ENCODE data around the gene ZNF829.

ZNF829 gene

GRCh38 chr19:36915992-36916830 lies at the start of gene ZNF829, which contains the start of gene ZNF568:
Gene ZNF829, minus strand, starts transcription at chr19:36916291. Its CDS starts 1,124 bp downstream, at chr19:36915167.
Gene ZNF568, plus strand, starts transcription at chr19:36916332. Its CDS starts 6,439 bp downstream, at chr19:36922771.
- no peak within 1 kb of the TSS for H3K27ac ChIP-seq (ENCODE audit: low read depth, low read length)
- H3K27me3 ChIP-seq (ENCODE audit: control insufficient read depth, low read length): no peaks in the 10 kb centered on the region
- peaks cover 2% of the 10 kb centered on the region; the same call in 1 of the 2 replicates for H3K4me1 ChIP-seq (ENCODE audit: control insufficient read depth, low read length)
- peaks cover 24% of the 10 kb centered on the region; the same call in 1 of the 2 replicates for H3K9me3 ChIP-seq (ENCODE audit: control insufficient read depth, insufficient read depth, low read length)
- H3K4me2 ChIP-seq (ENCODE audit: low read length): peak within 1 kb of the TSS; percentile 34
- TF ChIP-seq, protein P1, sequence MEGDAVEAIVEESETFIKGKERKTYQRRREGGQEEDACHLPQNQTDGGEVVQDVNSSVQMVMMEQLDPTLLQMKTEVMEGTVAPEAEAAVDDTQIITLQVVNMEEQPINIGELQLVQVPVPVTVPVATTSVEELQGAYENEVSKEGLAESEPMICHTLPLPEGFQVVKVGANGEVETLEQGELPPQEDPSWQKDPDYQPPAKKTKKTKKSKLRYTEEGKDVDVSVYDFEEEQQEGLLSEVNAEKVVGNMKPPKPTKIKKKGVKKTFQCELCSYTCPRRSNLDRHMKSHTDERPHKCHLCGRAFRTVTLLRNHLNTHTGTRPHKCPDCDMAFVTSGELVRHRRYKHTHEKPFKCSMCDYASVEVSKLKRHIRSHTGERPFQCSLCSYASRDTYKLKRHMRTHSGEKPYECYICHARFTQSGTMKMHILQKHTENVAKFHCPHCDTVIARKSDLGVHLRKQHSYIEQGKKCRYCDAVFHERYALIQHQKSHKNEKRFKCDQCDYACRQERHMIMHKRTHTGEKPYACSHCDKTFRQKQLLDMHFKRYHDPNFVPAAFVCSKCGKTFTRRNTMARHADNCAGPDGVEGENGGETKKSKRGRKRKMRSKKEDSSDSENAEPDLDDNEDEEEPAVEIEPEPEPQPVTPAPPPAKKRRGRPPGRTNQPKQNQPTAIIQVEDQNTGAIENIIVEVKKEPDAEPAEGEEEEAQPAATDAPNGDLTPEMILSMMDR (IDR thresholded peaks at IDR 0.05; ENCODE audit: low read depth, low read length, poor library complexity, severe bottlenecking): peak; percentile 52
- no peak for TF ChIP-seq EZH2phosphoT487 (IDR thresholded peaks at IDR 0.05; ENCODE audit: borderline replicate concordance, low read length)
- no peaks in the 10 kb centered on the region for H4K20me1 ChIP-seq (ENCODE audit: control insufficient read depth, insufficient read depth, low read depth, low read length)
- H3K9me2 ChIP-seq (replicated peaks; ENCODE audit: control insufficient read depth, low read length): no peaks in the 10 kb centered on the region
- H3K4me3 ChIP-seq (ENCODE audit: low read length): peak within 1 kb of the TSS; percentile 46
- H3F3A ChIP-seq (ENCODE audit: control insufficient read depth, insufficient read depth): no peaks in the 10 kb centered on the region
- no peaks in the 10 kb centered on the region for H3K79me2 ChIP-seq (ENCODE audit: control insufficient read depth, low read length)
- H3K36me3 ChIP-seq (ENCODE audit: control insufficient read depth, low read length): no peaks in the 10 kb centered on the region

DNA sequence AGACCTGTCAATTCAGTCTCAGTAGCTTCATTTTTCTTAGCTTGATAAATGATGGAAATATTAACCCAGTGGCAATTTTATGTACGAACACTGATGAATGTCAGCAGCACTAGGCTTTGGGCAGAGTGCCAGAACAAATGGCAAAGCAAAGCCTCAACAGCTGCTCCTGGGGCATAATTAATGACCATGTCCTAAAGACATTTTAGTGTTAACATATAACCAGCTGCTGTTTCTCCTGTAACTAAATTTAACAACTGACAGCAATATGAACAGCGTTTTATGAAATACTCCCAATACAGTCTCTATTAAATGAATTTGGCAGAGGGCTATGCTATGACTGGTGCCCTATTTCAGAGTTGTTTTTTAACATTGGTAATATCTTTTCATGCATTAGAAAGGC lies 47.2 kb upstream of the ZNF829 start:
- H3K4me2 ChIP-seq (ENCODE audit: low read length): no peak overlapping the region
- no peaks in the 10 kb centered on the region for H3K4me1 ChIP-seq (ENCODE audit: control insufficient read depth, low read length)

DNA sequence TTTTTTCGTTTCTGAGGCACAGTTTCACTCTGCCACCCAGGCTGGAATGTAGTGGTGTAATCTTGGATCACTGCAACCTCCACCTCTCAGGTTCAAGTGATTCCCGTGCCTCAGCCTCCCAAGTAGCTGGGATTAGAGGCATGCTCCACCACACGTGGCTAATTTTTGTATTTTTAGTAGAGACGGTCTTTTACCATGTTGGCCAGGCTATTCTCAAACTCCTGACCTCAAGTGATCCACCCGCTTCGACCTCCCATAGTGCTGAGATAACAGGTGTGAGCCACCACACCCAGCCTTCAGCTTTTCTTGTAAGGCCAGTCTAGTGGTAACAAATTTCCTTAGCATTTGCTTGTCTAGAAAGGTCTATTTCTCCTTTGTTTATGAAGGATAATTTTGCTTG lies 46.3 kb upstream of the ZNF829 start:
- no peaks in the 10 kb centered on the region for H3K9me2 ChIP-seq (replicated peaks; ENCODE audit: control insufficient read depth, low read length)
- no peak for TF ChIP-seq EZH2phosphoT487 (IDR thresholded peaks at IDR 0.05; ENCODE audit: borderline replicate concordance, low read length)
- no peaks in the 10 kb centered on the region for H3K79me2 ChIP-seq (ENCODE audit: control insufficient read depth, low read length)
- no peaks in the 10 kb centered on the region for H3K4me1 ChIP-seq (ENCODE audit: control insufficient read depth, low read length)
- H3K27me3 ChIP-seq (ENCODE audit: control insufficient read depth, low read length): no peaks in the 10 kb centered on the region
- no peak overlapping the region for H3K27ac ChIP-seq (ENCODE audit: low read depth, low read length)
- H4K20me1 ChIP-seq (ENCODE audit: control insufficient read depth, insufficient read depth, low read depth, low read length): no peaks in the 10 kb centered on the region
- no peaks in the 10 kb centered on the region for H3F3A ChIP-seq (ENCODE audit: control insufficient read depth, insufficient read depth)
- H3K4me2 ChIP-seq (ENCODE audit: low read length): no peak overlapping the region
- H3K9me3 ChIP-seq (ENCODE audit: control insufficient read depth, insufficient read depth, low read length): peaks cover 8% of the 10 kb centered on the region; the same call in 1 of the 2 replicates
- H3K36me3 ChIP-seq (ENCODE audit: control insufficient read depth, low read length): no peaks in the 10 kb centered on the region
- no peak overlapping the region for H3K4me3 ChIP-seq (ENCODE audit: low read length)

More for the DNA sequence above, 47.2 kb upstream of the ZNF829 start:
- Histone ChIP-seq H3K79me2 (ENCODE audit: control insufficient read depth, low read length) (no peaks in the 10 kb centered on the region), H3K4me3 (ENCODE audit: low read length) (no peak overlapping the region), H3K36me3 (ENCODE audit: control insufficient read depth, low read length) (no peaks in the 10 kb centered on the region), H3K27me3 (ENCODE audit: control insufficient read depth, low read length) (no peaks in the 10 kb centered on the region), H4K20me1 (ENCODE audit: control insufficient read depth, insufficient read depth, low read depth, low read length) (no peaks in the 10 kb centered on the region), H3K9me3 (ENCODE audit: control insufficient read depth, insufficient read depth, low read length) (peaks cover 12% of the 10 kb centered on the region; the same call in 1 of the 2 replicates), H3K27ac (ENCODE audit: low read depth, low read length) (no peak overlapping the region), H3K9me2 (replicated peaks; ENCODE audit: control insufficient read depth, low read length) (no peaks in the 10 kb centered on the region), H3F3A (ENCODE audit: control insufficient read depth, insufficient read depth) (no peaks in the 10 kb centered on the region)
- TF ChIP-seq, protein P1 (IDR thresholded peaks at IDR 0.05; ENCODE audit: low read depth, low read length, poor library complexity, severe bottlenecking): no peak
- no peak for TF ChIP-seq EZH2phosphoT487 (IDR thresholded peaks at IDR 0.05; ENCODE audit: borderline replicate concordance, low read length)

Measured in DOHH2 (cell line).